BJ (cell line): ENCODE data around the gene MCUB. TPM values are rescaled to one million over a fixed set of nuclear protein-coding genes. Genes with fewer than 3 reads are reported as not detected.

Experiments used
- CTCF ChIA-PET: fragments of 350-600 bp; formaldehyde crosslinking; extraction: SDS; loops from one replicate; lab custom pipeline; 2021; ENCODE audit warnings: antibody characterized with exemption, inconsistent platforms; lab: Yijun Ruan, JAX
- POLR2A ChIA-PET: fragments of 300-600 bp; sonication (Branson Sonifier 250); formaldehyde crosslinking; extraction: SDS; loops from one replicate; lab custom pipeline; 2021; ENCODE audit warnings: antibody characterized with exemption; lab: Charles Lee
- DNase-seq: peaks from one replicate; pipeline ENCODE4 v3.0.0-alpha.2; 2011; ENCODE audit warnings: low read depth
- H3K27me3 ChIP-seq: 2 replicates; pipeline ENCODE4 v1.6.0; 2011; ENCODE audit warnings: low read length; ENCODE audit not compliant: control insufficient read depth, insufficient read depth
- H3K36me3 ChIP-seq: 2 replicates; pipeline ENCODE4 v1.5.1; 2011; ENCODE audit warnings: low read length; ENCODE audit not compliant: control insufficient read depth, insufficient read depth
- H3K4me3 ChIP-seq: 2 replicates; pipeline ENCODE4 v1.5.1; 2011; ENCODE audit warnings: low read depth, mild to moderate bottlenecking, control low read depth, low read length
- polyA plus RNA-seq: library from polyadenylated mRNA; depleted of rRNA; stranded (reverse); fragments of >200 nt; gene quantifications from 2 replicates; pipeline ENCODE4 v1.2.3, GENCODE V29; 2011
- TF ChIP-seq, protein P1 (sequence below): IDR thresholded peaks from 2 replicates; pipeline ENCODE4 v1.5.1; 2011; ENCODE audit warnings: low read depth, mild to moderate bottlenecking, control low read depth, inconsistent platforms, low read length, moderate library complexity; ENCODE audit not compliant: insufficient read depth

Gene MCUB
- polyA plus RNA-seq, 1 experiment, result 25.4 TPM

DNA sequence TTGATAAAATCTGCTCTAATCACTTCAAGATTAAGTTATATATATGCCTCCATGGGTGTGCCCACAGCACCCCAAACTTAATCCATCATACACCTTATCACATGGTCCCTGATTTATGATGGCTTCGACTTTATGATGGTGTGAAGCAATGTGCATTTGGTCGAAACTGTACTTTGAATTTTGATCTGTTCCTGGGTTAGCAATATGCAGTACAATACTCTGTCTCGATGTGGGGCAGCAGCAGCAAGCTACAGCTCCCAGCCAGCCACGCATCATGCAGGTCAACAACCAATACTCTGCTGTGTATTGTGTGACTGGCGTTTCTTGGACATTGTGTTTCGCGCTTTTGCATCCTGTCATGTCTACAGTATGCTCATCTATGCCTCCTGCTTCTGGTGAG is 62.6 kb downstream of the MCUB start:
- no peaks in the 10 kb centered on the region for H3K36me3 ChIP-seq
- no peak overlapping the region for H3K4me3 ChIP-seq
- TF ChIP-seq, protein P1, sequence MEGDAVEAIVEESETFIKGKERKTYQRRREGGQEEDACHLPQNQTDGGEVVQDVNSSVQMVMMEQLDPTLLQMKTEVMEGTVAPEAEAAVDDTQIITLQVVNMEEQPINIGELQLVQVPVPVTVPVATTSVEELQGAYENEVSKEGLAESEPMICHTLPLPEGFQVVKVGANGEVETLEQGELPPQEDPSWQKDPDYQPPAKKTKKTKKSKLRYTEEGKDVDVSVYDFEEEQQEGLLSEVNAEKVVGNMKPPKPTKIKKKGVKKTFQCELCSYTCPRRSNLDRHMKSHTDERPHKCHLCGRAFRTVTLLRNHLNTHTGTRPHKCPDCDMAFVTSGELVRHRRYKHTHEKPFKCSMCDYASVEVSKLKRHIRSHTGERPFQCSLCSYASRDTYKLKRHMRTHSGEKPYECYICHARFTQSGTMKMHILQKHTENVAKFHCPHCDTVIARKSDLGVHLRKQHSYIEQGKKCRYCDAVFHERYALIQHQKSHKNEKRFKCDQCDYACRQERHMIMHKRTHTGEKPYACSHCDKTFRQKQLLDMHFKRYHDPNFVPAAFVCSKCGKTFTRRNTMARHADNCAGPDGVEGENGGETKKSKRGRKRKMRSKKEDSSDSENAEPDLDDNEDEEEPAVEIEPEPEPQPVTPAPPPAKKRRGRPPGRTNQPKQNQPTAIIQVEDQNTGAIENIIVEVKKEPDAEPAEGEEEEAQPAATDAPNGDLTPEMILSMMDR, result no peak
- DNase-seq, result no peak
- CTCF ChIA-PET, result interaction anchor here (1.3 kb wide), 1 partner anchor 15 kb away, joined by 4 read pairs; no protein-coding TSS in a partner anchor
- H3K27me3 ChIP-seq, result no peaks in the 10 kb centered on the region
- POLR2A ChIA-PET, result no interaction called here

DNA sequence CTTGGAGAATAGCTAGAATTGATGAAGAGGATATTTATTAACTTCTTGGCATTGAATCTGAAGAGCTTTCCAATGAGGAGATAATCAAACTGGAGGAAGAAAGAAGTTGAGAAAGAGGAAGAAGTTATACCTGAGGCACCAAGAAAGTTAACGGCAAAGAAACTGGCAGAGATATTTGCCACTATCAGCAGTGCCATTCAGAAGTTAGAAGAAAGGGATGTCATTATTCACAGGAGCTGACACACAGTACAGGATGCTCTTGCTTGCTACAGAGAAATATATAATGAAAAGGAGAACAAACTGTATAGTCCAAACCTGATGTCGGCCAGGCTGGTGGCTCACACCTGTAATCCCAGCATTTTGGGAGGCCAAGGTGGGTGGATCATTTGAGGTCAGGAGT is 64.5 kb downstream of the MCUB start:
- no peaks in the 10 kb centered on the region for H3K36me3 ChIP-seq
- POLR2A ChIA-PET, result no interaction called here
- H3K4me3 ChIP-seq, result no peak overlapping the region
- TF ChIP-seq, protein P1, result no peak
- no peak for DNase-seq
- CTCF ChIA-PET, result no interaction called here
- no peaks in the 10 kb centered on the region for H3K27me3 ChIP-seq

DNA sequence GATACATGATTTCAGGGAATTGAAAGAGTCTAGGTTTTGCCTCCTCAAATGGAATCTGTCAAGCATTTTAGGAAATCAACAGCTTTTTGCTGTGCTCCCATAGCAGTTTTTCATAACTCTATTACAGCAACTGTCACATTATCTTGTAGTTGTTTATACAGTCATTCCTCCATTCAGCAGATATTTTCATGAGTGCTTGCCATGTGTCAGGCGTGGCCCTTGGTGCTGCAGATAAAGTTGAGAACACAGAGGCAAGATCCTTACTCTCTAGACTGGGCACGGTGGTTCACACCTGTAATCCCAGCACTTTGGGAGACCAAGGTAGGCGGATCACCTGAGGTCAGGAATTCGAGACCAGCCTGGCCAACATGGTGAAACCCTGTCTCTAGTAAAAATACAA is 67.3 kb downstream of the MCUB start:
- ChIA-PET POLR2A (no interaction called here), CTCF (no interaction called here)
- no peak for DNase-seq
- no peak overlapping the region for H3K4me3 ChIP-seq
- no peaks in the 10 kb centered on the region for H3K27me3 ChIP-seq
- TF ChIP-seq, protein P1, result no peak
- no peaks in the 10 kb centered on the region for H3K36me3 ChIP-seq

DNA sequence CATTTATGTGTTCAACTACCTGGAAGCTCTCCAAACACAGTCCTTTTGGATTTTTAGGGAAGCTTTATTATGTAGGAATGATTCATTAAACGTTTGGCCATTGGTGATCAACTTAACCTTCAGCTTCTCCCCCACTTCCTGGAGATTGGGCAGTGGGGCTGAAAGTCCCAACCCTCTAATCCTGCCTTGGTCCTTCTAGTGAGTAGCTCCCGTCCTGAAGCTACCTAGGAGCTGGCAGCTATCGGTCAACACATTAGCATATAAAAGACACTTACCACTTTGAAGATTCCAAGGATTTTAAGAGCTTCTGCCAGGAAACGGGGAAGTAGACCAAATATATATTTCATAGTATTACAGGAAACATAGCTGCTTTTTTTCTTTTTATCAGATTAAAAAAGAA is 69.7 kb downstream of the MCUB start:
- TF ChIP-seq, protein P1, result no peak
- no peak for DNase-seq
- ChIA-PET CTCF (no interaction called here), POLR2A (no interaction called here)
- H3K27me3 ChIP-seq, result no peaks in the 10 kb centered on the region
- no peak overlapping the region for H3K4me3 ChIP-seq
- H3K36me3 ChIP-seq, result no peaks in the 10 kb centered on the region

DNA sequence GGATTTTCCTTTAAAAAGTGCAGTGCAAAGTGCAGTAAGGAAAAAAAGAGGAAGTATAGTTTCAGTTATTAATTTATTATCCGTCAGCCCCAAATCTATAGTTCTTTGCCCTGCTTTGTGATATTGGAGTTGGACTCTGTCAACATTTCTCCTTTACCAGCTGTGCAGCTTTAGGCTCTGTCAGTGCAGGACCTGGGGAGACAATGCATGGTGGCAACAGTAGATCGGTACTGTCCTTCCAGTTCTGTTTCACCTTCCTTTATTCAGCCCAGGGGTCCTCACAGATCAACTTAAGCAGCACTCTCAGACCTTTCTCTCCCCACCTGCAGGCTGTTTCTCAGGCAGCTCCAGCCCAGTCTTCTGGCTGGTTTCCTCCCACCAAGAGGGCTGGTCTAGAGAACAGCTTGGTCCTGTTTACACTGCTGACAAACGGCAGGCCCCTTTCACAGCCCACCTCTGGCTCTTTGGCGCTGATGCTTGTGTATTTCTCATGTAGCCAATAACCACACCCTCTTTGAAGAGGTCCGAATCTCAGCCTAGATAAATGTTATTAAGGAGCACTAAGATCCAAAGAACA is 71.6 kb downstream of the MCUB start:
- no peak overlapping the region for H3K4me3 ChIP-seq
- ChIA-PET CTCF (interaction anchor here (1.0 kb wide), 1 partner anchor 8 kb away, joined by 3 read pairs; no protein-coding TSS in a partner anchor), POLR2A (interaction anchor here (0.5 kb wide), 1 partner anchor 173 kb away, joined by 3 read pairs; no protein-coding TSS in a partner anchor)

More for the DNA sequence above, 71.6 kb downstream of the MCUB start:
- no peak for DNase-seq
- Histone ChIP-seq H3K27me3 (no peaks in the 10 kb centered on the region), H3K36me3 (no peaks in the 10 kb centered on the region)
- TF ChIP-seq, protein P1, result no peak
